AG09309 (cell line): ENCODE data around the gene TAF1D.
"Not testable (repeated sequence)": the region's sequence is repeated elsewhere in the genome, so short reads cannot be mapped to it uniquely, and the experiment has no call there.

Source experiments
- DNase-seq: peaks from one replicate; pipeline ENCODE4 v3.0.0-alpha.2; 2010; ENCODE audit warnings: low read depth
- H3K4me3 ChIP-seq: 2 replicates; pipeline ENCODE4 v1.5.1; 2011; ENCODE audit warnings: mild to moderate bottlenecking, low read depth, low read length, moderate library complexity; ENCODE audit not compliant: control insufficient read depth
- TF ChIP-seq, protein P1 (sequence below): IDR thresholded peaks from 2 replicates; pipeline ENCODE4 v1.5.1; 2011; ENCODE audit warnings: mild to moderate bottlenecking, low read depth, low read length, inconsistent platforms; ENCODE audit not compliant: insufficient read depth, control insufficient read depth; ENCODE audit errors: missing control alignments

Gene TAF1D

GRCh38 chr11:93761910-93762309, 20.6 kb upstream of the TAF1D start:
- DNase-seq: no peak
- TF ChIP-seq, protein P1, sequence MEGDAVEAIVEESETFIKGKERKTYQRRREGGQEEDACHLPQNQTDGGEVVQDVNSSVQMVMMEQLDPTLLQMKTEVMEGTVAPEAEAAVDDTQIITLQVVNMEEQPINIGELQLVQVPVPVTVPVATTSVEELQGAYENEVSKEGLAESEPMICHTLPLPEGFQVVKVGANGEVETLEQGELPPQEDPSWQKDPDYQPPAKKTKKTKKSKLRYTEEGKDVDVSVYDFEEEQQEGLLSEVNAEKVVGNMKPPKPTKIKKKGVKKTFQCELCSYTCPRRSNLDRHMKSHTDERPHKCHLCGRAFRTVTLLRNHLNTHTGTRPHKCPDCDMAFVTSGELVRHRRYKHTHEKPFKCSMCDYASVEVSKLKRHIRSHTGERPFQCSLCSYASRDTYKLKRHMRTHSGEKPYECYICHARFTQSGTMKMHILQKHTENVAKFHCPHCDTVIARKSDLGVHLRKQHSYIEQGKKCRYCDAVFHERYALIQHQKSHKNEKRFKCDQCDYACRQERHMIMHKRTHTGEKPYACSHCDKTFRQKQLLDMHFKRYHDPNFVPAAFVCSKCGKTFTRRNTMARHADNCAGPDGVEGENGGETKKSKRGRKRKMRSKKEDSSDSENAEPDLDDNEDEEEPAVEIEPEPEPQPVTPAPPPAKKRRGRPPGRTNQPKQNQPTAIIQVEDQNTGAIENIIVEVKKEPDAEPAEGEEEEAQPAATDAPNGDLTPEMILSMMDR: no peak
- H3K4me3 ChIP-seq: no peak overlapping the region

- not testable (repeated sequence) for H3K4me3 ChIP-seq, DNase-seq
Measured at GRCh38 chr11:93759123-93759522, 17.8 kb upstream of the TAF1D start.

- no peak overlapping the region for H3K4me3 ChIP-seq
- TF ChIP-seq, protein P1: no peak
- no peak for DNase-seq
Measured at GRCh38 chr11:93757924-93758865, 16.9 kb upstream of the TAF1D start.

- TF ChIP-seq, protein P1: no peak
- DNase-seq: no peak
- no peak overlapping the region for H3K4me3 ChIP-seq
Measured at GRCh38 chr11:93757301-93757700, 16.0 kb upstream of the TAF1D start.

GRCh38 chr11:93756748-93757147, 15.5 kb upstream of the TAF1D start:
- DNase-seq: no peak
- no peak overlapping the region for H3K4me3 ChIP-seq
- TF ChIP-seq, protein P1: no peak

GRCh38 chr11:93753241-93753640, 11.9 kb upstream of the TAF1D start:
- TF ChIP-seq, protein P1: no peak
- H3K4me3 ChIP-seq: no peak overlapping the region
- no peak for DNase-seq

DNA sequence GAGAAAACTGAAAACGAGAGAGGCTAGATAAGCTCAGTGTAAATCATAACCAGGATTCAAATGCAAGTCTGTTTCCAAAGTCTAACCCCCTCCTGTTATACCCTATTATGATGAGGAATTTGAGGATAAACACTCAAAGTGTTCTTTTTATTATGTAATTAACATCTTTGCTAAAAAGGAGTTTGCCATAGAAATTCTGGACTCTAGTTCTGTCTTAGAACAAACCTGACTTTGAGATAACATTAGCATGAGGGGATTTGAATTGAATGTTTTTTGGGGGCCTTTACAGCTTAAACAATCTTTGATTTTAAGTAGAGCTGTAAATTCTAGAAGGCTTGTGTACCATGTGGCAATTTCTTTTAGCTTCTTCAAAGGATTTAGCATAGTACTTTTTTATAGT, 9.7 kb upstream of the TAF1D start:
- TF ChIP-seq, protein P1: no peak
- DNase-seq: no peak
- no peak overlapping the region for H3K4me3 ChIP-seq
